GM12875 (cell line): Measurements from ENCODE around the gene SEPTIN11.

ENCODE experiments used
- H3K4me3 ChIP-seq: one replicate; pipeline ENCODE4 v1.5.1; 2011; ENCODE audit warnings: low read depth, low read length, control low read depth
- CTCF ChIP-seq: IDR thresholded peaks from 2 replicates; pipeline ENCODE4 v1.5.1; 2011; ENCODE audit warnings: low read depth, mild to moderate bottlenecking, control low read depth, inconsistent platforms, low read length, moderate library complexity, borderline replicate concordance; ENCODE audit not compliant: insufficient read depth

SEPTIN11 gene

GRCh38 chr4:76979236-76979635, 29.7 kb downstream of the SEPTIN11 start:
- TF ChIP-seq CTCF = no peak
- no peak overlapping the region for H3K4me3 ChIP-seq

- no peak for TF ChIP-seq CTCF
- H3K4me3 ChIP-seq = no peak overlapping the region
Observed at GRCh38 chr4:76980261-76980660, 30.7 kb downstream of the SEPTIN11 start.

- TF ChIP-seq CTCF = no peak
Observed at GRCh38 chr4:76981644-76982043, 32.1 kb downstream of the SEPTIN11 start.

GRCh38 chr4:76982638-76983584, 33.4 kb downstream of the SEPTIN11 start:
- no peak for TF ChIP-seq CTCF
- no peak overlapping the region for H3K4me3 ChIP-seq

More at GRCh38 chr4:76981644-76982043, 32.1 kb downstream of the SEPTIN11 start:
- no peak overlapping the region for H3K4me3 ChIP-seq

GRCh38 chr4:76984127-76984526, 34.6 kb downstream of the SEPTIN11 start:
- no peak overlapping the region for H3K4me3 ChIP-seq
- peak; percentile 28; the same call in 1 of the 2 replicates for TF ChIP-seq CTCF

GRCh38 chr4:76984788-76985211, 35.2 kb downstream of the SEPTIN11 start:
- no peak overlapping the region for H3K4me3 ChIP-seq
- TF ChIP-seq CTCF = no peak

GRCh38 chr4:76987153-76987591, 37.6 kb downstream of the SEPTIN11 start:
- no peak for TF ChIP-seq CTCF
- no peak overlapping the region for H3K4me3 ChIP-seq
